GM23338 (cell line): Measurements from ENCODE around the gene PIEZO2. TPM values are rescaled to one million over a fixed set of nuclear protein-coding genes. Genes with fewer than 3 reads are reported as not detected.

ENCODE experiments used
- ATAC-seq: fragments of 200-7000 bp; cut with Tn5 transposase; 3 replicates; pipeline ENCODE4 v1.9.1; 2020
- DNase-seq: peaks from one replicate; pipeline ENCODE4 v3.0.0-alpha.2; 2015; ENCODE audit warnings: low spot score
- H2AFZ ChIP-seq: fragments of 200-600 bp; sonication (generic); 2 replicates; pipeline ENCODE4 v1.8.0; 2016; ENCODE audit warnings: antibody characterized with exemption, mild to moderate bottlenecking, moderate library complexity
- H3F3A ChIP-seq: fragments of 200-600 bp; sonication (generic); replicated peaks from 2 replicates; pipeline ENCODE4 v1.8.0; 2017; ENCODE audit warnings: antibody characterized with exemption, mixed run types, low read depth
- H3K27ac ChIP-seq: fragments of 200-600 bp; sonication (generic); 2 replicates; pipeline ENCODE4 v1.6.1; 2016; ENCODE audit warnings: low read depth
- H3K27me3 ChIP-seq: fragments of 200-600 bp; sonication (generic); 2 replicates; pipeline ENCODE4 v1.8.0; 2016; ENCODE audit warnings: mild to moderate bottlenecking, mixed run types, moderate library complexity; ENCODE audit not compliant: insufficient read depth
- H3K36me3 ChIP-seq: fragments of 200-600 bp; sonication (generic); 2 replicates; pipeline ENCODE4 v1.8.0; 2016; ENCODE audit warnings: mild to moderate bottlenecking; ENCODE audit not compliant: insufficient read depth
- H3K4me1 ChIP-seq: fragments of 200-600 bp; sonication (generic); 2 replicates; pipeline ENCODE4 v1.8.0; 2016; ENCODE audit warnings: mild to moderate bottlenecking, moderate library complexity; ENCODE audit not compliant: insufficient read depth
- H3K4me2 ChIP-seq: fragments of 200-600 bp; sonication (generic); 2 replicates; pipeline ENCODE4 v1.7.1; 2017; ENCODE audit warnings: mixed run types
- H3K4me3 ChIP-seq: fragments of 200-600 bp; sonication (generic); 2 replicates; pipeline ENCODE4 v1.6.1; 2016; ENCODE audit warnings: mixed run types
- H3K79me2 ChIP-seq: fragments of 200-600 bp; sonication (generic); replicated peaks from 2 replicates; pipeline ENCODE4 v1.8.0; 2017; ENCODE audit warnings: mild to moderate bottlenecking; ENCODE audit not compliant: insufficient read depth
- H3K9me2 ChIP-seq: fragments of 200-600 bp; sonication (generic); 2 replicates; pipeline ENCODE4 v1.8.0; 2017; ENCODE audit not compliant: insufficient read depth
- H4K20me1 ChIP-seq: fragments of 200-600 bp; sonication (generic); replicated peaks from 2 replicates; pipeline ENCODE4 v1.8.0; 2017; ENCODE audit warnings: mild to moderate bottlenecking; ENCODE audit not compliant: insufficient read depth
- H3K27ac Mint-ChIP-seq: 2 replicates; pipeline ENCODE4 v1.8.0; 2020; ENCODE audit warnings: inconsistent platforms, mild to moderate bottlenecking, moderate library complexity, mixed read lengths
- H3K27me3 Mint-ChIP-seq: 3 replicates; pipeline ENCODE4 v1.8.0; 2022; ENCODE audit warnings: low read depth, mild to moderate bottlenecking, moderate library complexity, mixed read lengths, inconsistent platforms; ENCODE audit not compliant: insufficient read depth, poor library complexity
- H3K36me3 Mint-ChIP-seq: 3 replicates; pipeline ENCODE4 v1.8.0; 2021; ENCODE audit warnings: low read depth, mild to moderate bottlenecking, inconsistent platforms, moderate library complexity, mixed read lengths
- H3K4me1 Mint-ChIP-seq: 3 replicates; pipeline ENCODE4 v1.8.0; 2020; ENCODE audit warnings: mild to moderate bottlenecking, inconsistent platforms, mixed read lengths
- H3K4me3 Mint-ChIP-seq: 3 replicates; pipeline ENCODE4 v1.8.0; 2021; ENCODE audit warnings: moderate library complexity, mild to moderate bottlenecking, inconsistent platforms, mixed read lengths
- H3K9me3 Mint-ChIP-seq: 3 replicates; pipeline ENCODE4 v1.8.0; 2020; ENCODE audit warnings: moderate library complexity, mild to moderate bottlenecking, inconsistent platforms, mixed read lengths
- CREB1 ChIP-seq: fragments of 250-450 bp; sonication (Bioruptor Pico); IDR thresholded peaks from 2 replicates; pipeline ENCODE4 v1.5.0; 2020; ENCODE audit warnings: low read depth, mild to moderate bottlenecking, moderate library complexity
- EZH2 ChIP-seq: fragments of 200-600 bp; sonication (generic); IDR thresholded peaks from one replicate; pipeline ENCODE4 v1.8.0; 2017; ENCODE audit warnings: antibody characterized with exemption, mild to moderate bottlenecking, low read depth; ENCODE audit not compliant: unreplicated experiment
- NANOG ChIP-seq: IDR thresholded peaks from 2 replicates; pipeline ENCODE4 v1.6.1; 2016; ENCODE audit warnings: antibody characterized with exemption, borderline replicate concordance
- ZNF114 ChIP-seq: fragments of 250-450 bp; sonication (Bioruptor Pico); IDR thresholded peaks from 2 replicates; pipeline ENCODE4 v1.5.0; 2020; ENCODE audit warnings: mild to moderate bottlenecking, moderate library complexity
- ZNF331 ChIP-seq: fragments of 250-450 bp; sonication (Bioruptor Pico); IDR thresholded peaks from 2 replicates; pipeline ENCODE4 v1.5.0; 2020; ENCODE audit warnings: low read depth, mild to moderate bottlenecking, moderate library complexity
- polyA plus RNA-seq: library from polyadenylated mRNA; unstranded; fragments of >200 nt; fragmentation: Nextera tagmentation; extraction: Ambion mirVana; gene quantifications from 2 replicates; pipeline ENCODE4 v1.2.1, GENCODE V29; 2016
- total RNA-seq: library from RNA; depleted of rRNA; stranded (reverse); fragments of >200 nt; shearing (Covaris generic); gene quantifications from 2 replicates; pipeline ENCODE4 v1.2.3, GENCODE V29; 2014
- TF ChIP-seq, protein P1 (sequence below): IDR thresholded peaks from 2 replicates; pipeline ENCODE4 v1.6.1; 2016; ENCODE audit warnings: antibody characterized with exemption
- TF ChIP-seq, protein P2 (sequence below): IDR thresholded peaks from one replicate; pipeline ENCODE4 v1.6.1; 2018; ENCODE audit warnings: antibody characterized with exemption; ENCODE audit not compliant: unreplicated experiment
- TF ChIP-seq, protein P3 (sequence below), 2 experiments: fragments of 200-600 bp in 1 of 2; sonication (generic) in 1 of 2; conservative IDR thresholded peaks; 2 replicates each; pipeline versions ENCODE4 v1.5.1 to v1.6.1; 2016 to 2017; ENCODE audit warnings: antibody characterized with exemption in 2 of 2, low read depth in 2 of 2, mild to moderate bottlenecking in 2 of 2, moderate library complexity in 1 of 2
- TF ChIP-seq, protein P4 (sequence below): fragments of 250-450 bp; sonication (Bioruptor Pico); IDR thresholded peaks from 2 replicates; pipeline ENCODE4 v1.5.0; 2020; ENCODE audit warnings: mild to moderate bottlenecking, moderate library complexity

The PIEZO2 gene
- total and polyA plus RNA-seq, 2 experiments from 2014 or later = 4.8 to 8.2 TPM

DNA sequence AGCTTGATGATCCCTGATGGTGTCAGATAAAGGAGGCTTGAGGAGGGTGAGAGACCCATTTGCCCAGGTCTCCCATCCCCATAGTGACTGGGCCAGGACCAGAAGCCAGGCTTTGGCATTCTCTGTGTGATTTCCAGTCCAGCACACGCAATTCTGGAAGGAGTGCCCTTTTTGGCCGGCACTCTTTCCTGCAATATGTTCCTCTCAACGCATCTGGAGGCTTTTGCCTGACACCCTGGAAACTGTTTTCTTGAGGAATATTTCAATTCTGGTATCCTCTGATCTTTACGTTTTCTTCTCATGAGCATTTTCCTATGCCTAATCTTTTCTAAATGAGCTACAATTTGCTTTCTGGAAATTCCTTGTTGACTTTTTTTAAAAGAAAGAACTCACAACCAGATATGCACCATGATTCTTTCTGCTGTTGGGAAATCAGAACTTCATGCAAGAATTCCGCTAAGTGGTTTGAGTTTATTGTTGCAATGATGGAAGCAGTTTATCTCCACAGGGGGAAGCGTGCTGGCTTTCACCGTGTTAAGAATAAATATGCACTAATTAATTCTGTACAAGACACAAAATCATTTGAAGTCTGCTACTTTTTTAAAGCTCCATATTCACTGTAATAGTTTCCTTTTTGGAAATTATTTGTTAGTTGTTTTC is 479.8 kb downstream of the PIEZO2 start:
- Mint-ChIP-seq H3K27me3 (peaks cover 1% of the 10 kb centered on the region), H3K36me3 (no peaks in the 10 kb centered on the region), H3K9me3 (no peaks in the 10 kb centered on the region), H3K4me1 (no peaks in the 10 kb centered on the region), H3K27ac (no peak overlapping the region), H3K4me3 (no peak overlapping the region)
- Histone ChIP-seq H3K79me2 (no peaks in the 10 kb centered on the region), H3K36me3 (no peaks in the 10 kb centered on the region), H3K27me3 (no peaks in the 10 kb centered on the region), H3K4me3 (no peak overlapping the region), H2AFZ (no peak overlapping the region), H3K27ac (no peak overlapping the region), H3F3A (no peaks in the 10 kb centered on the region), H3K9me2 (no peaks in the 10 kb centered on the region), H3K4me2 (no peak overlapping the region), H4K20me1 (no peaks in the 10 kb centered on the region), H3K4me1 (no peaks in the 10 kb centered on the region)
- TF ChIP-seq EZH2 (no peak), ZNF331 (CRISPR knock-in tag) (no peak), ZNF114 (CRISPR knock-in tag) (no peak), CREB1 (CRISPR knock-in tag) (no peak), NANOG (no peak)
- TF ChIP-seq, protein P1, sequence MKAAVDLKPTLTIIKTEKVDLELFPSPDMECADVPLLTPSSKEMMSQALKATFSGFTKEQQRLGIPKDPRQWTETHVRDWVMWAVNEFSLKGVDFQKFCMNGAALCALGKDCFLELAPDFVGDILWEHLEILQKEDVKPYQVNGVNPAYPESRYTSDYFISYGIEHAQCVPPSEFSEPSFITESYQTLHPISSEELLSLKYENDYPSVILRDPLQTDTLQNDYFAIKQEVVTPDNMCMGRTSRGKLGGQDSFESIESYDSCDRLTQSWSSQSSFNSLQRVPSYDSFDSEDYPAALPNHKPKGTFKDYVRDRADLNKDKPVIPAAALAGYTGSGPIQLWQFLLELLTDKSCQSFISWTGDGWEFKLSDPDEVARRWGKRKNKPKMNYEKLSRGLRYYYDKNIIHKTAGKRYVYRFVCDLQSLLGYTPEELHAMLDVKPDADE = no peak
- TF ChIP-seq, protein P2, sequence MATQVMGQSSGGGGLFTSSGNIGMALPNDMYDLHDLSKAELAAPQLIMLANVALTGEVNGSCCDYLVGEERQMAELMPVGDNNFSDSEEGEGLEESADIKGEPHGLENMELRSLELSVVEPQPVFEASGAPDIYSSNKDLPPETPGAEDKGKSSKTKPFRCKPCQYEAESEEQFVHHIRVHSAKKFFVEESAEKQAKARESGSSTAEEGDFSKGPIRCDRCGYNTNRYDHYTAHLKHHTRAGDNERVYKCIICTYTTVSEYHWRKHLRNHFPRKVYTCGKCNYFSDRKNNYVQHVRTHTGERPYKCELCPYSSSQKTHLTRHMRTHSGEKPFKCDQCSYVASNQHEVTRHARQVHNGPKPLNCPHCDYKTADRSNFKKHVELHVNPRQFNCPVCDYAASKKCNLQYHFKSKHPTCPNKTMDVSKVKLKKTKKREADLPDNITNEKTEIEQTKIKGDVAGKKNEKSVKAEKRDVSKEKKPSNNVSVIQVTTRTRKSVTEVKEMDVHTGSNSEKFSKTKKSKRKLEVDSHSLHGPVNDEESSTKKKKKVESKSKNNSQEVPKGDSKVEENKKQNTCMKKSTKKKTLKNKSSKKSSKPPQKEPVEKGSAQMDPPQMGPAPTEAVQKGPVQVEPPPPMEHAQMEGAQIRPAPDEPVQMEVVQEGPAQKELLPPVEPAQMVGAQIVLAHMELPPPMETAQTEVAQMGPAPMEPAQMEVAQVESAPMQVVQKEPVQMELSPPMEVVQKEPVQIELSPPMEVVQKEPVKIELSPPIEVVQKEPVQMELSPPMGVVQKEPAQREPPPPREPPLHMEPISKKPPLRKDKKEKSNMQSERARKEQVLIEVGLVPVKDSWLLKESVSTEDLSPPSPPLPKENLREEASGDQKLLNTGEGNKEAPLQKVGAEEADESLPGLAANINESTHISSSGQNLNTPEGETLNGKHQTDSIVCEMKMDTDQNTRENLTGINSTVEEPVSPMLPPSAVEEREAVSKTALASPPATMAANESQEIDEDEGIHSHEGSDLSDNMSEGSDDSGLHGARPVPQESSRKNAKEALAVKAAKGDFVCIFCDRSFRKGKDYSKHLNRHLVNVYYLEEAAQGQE = no peak
- TF ChIP-seq, protein P3, sequence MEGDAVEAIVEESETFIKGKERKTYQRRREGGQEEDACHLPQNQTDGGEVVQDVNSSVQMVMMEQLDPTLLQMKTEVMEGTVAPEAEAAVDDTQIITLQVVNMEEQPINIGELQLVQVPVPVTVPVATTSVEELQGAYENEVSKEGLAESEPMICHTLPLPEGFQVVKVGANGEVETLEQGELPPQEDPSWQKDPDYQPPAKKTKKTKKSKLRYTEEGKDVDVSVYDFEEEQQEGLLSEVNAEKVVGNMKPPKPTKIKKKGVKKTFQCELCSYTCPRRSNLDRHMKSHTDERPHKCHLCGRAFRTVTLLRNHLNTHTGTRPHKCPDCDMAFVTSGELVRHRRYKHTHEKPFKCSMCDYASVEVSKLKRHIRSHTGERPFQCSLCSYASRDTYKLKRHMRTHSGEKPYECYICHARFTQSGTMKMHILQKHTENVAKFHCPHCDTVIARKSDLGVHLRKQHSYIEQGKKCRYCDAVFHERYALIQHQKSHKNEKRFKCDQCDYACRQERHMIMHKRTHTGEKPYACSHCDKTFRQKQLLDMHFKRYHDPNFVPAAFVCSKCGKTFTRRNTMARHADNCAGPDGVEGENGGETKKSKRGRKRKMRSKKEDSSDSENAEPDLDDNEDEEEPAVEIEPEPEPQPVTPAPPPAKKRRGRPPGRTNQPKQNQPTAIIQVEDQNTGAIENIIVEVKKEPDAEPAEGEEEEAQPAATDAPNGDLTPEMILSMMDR (conservative IDR thresholded peaks at IDR 0.05; ENCODE audit: low read depth in 2 of 2) = no peak
- TF ChIP-seq, protein P4, sequence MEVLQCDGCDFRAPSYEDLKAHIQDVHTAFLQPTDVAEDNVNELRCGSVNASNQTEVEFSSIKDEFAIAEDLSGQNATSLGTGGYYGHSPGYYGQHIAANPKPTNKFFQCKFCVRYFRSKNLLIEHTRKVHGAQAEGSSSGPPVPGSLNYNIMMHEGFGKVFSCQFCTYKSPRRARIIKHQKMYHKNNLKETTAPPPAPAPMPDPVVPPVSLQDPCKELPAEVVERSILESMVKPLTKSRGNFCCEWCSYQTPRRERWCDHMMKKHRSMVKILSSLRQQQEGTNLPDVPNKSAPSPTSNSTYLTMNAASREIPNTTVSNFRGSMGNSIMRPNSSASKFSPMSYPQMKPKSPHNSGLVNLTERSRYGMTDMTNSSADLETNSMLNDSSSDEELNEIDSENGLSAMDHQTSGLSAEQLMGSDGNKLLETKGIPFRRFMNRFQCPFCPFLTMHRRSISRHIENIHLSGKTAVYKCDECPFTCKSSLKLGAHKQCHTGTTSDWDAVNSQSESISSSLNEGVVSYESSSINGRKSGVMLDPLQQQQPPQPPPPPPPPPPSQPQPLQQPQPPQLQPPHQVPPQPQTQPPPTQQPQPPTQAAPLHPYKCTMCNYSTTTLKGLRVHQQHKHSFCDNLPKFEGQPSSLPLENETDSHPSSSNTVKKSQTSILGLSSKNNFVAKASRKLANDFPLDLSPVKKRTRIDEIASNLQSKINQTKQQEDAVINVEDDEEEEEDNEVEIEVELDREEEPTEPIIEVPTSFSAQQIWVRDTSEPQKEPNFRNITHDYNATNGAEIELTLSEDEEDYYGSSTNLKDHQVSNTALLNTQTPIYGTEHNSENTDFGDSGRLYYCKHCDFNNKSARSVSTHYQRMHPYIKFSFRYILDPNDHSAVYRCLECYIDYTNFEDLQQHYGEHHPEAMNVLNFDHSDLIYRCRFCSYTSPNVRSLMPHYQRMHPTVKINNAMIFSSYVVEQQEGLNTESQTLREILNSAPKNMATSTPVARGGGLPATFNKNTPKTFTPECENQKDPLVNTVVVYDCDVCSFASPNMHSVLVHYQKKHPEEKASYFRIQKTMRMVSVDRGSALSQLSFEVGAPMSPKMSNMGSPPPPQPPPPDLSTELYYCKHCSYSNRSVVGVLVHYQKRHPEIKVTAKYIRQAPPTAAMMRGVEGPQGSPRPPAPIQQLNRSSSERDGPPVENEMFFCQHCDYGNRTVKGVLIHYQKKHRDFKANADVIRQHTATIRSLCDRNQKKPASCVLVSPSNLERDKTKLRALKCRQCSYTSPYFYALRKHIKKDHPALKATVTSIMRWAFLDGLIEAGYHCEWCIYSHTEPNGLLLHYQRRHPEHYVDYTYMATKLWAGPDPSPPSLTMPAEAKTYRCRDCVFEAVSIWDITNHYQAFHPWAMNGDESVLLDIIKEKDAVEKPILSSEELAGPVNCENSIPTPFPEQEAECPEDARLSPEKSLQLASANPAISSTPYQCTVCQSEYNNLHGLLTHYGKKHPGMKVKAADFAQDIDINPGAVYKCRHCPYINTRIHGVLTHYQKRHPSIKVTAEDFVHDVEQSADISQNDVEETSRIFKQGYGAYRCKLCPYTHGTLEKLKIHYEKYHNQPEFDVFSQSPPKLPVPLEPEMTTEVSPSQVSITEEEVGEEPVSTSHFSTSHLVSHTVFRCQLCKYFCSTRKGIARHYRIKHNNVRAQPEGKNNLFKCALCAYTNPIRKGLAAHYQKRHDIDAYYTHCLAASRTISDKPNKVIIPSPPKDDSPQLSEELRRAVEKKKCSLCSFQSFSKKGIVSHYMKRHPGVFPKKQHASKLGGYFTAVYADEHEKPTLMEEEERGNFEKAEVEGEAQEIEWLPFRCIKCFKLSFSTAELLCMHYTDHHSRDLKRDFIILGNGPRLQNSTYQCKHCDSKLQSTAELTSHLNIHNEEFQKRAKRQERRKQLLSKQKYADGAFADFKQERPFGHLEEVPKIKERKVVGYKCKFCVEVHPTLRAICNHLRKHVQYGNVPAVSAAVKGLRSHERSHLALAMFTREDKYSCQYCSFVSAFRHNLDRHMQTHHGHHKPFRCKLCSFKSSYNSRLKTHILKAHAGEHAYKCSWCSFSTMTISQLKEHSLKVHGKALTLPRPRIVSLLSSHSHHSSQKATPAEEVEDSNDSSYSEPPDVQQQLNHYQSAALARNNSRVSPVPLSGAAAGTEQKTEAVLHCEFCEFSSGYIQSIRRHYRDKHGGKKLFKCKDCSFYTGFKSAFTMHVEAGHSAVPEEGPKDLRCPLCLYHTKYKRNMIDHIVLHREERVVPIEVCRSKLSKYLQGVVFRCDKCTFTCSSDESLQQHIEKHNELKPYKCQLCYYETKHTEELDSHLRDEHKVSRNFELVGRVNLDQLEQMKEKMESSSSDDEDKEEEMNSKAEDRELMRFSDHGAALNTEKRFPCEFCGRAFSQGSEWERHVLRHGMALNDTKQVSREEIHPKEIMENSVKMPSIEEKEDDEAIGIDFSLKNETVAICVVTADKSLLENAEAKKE (CRISPR knock-in tag) = no peak
- ATAC-seq (no peak), DNase-seq (no peak)
